Muscle of leg (tissue), 16 donors: ENCODE data around the gene CXCL8. TPM values are rescaled to one million over a fixed set of nuclear protein-coding genes. Genes with fewer than 3 reads are reported as not detected.
"Not testable (repeated sequence)": the region's sequence is repeated elsewhere in the genome, so short reads cannot be mapped to it uniquely, and the experiment has no call there.

Source experiments
- DNase-seq: peaks from one replicate; pipeline ENCODE4 v3.0.0; 2013
- H3K27ac ChIP-seq: one replicate; pipeline ENCODE4 v1.5.1; 2013; ENCODE audit warnings: mild to moderate bottlenecking, low read length, control low read depth
- H3K27me3 ChIP-seq: one replicate; pipeline ENCODE4 v1.6.1; 2013; ENCODE audit warnings: low read length; ENCODE audit not compliant: control insufficient read depth, insufficient read depth
- H3K36me3 ChIP-seq: one replicate; pipeline ENCODE4 v1.6.1; 2013; ENCODE audit warnings: low read length; ENCODE audit not compliant: control insufficient read depth, insufficient read depth
- H3K4me1 ChIP-seq: one replicate; pipeline ENCODE4 v1.6.1; 2013; ENCODE audit warnings: low read length; ENCODE audit not compliant: control insufficient read depth, insufficient read depth
- H3K4me3 ChIP-seq: one replicate; pipeline ENCODE4 v1.5.1; 2013; ENCODE audit warnings: low read length, control low read depth
- H3K9me3 ChIP-seq: replicated peaks from 2 replicates; pipeline ENCODE4 v1.6.1; 2013; ENCODE audit warnings: low read depth, low read length; ENCODE audit not compliant: control insufficient read depth
- WGBS: methylation state at CpG from one replicate; pipeline ENCODE4 v1.1.5; 2013; ENCODE audit warnings: missing lambda C conversion rate; ENCODE audit not compliant: insufficient coverage; 5-methylcytosine and 5-hydroxymethylcytosine counted together
- long read RNA-seq, 11 donors: transcript quantifications; one replicate each; lab custom pipeline, GENCODE V29; 2026
- polyA plus RNA-seq, 8 donors: library from polyadenylated mRNA; unstranded; fragments of 120-200 nt; gene quantifications; one replicate each; pipeline versions ENCODE4 v1.2.1 to v1.2.3, GENCODE V29; 2013; ENCODE audit warnings: inconsistent platforms in 1 of 8, low replicate concordance in 1 of 8; ENCODE audit not compliant: insufficient read length in 8 of 8, insufficient read depth in 1 of 8
- total RNA-seq: library from RNA; stranded (reverse); fragments of 120-200 nt; gene quantifications from one replicate; pipeline ENCODE4 v1.2.4, GENCODE V29; 2013

Gene CXCL8
- total RNA-seq (4.0 TPM), polyA plus RNA-seq (10 to 100 TPM in 1 of 8 donors, 1 to 10 TPM in 7; 1.2 to 10.7 (median 3.2) TPM)
- long read RNA-seq, donor 1, partial matches to known transcripts: 0 of 1 reads
- long read RNA-seq, donor 1, other reads (novel, unspliced or antisense): 0 of 1 reads
- long read RNA-seq, donor 2: 0 reads
- long read RNA-seq, donor 3: 0 reads
- long read RNA-seq, donor 4, partial matches to known transcripts: 12 of 15 reads
- long read RNA-seq, donor 4, other reads (novel, unspliced or antisense): 0 of 15 reads
- long read RNA-seq, donor 5: 0 reads
- long read RNA-seq, donor 6, partial matches to known transcripts: 0 of 1 reads
- long read RNA-seq, donor 6, other reads (novel, unspliced or antisense): 0 of 1 reads
- long read RNA-seq, donor 7: 0 reads
- long read RNA-seq, donor 8, partial matches to known transcripts: 0 of 1 reads
- long read RNA-seq, donor 8, other reads (novel, unspliced or antisense): 0 of 1 reads
- long read RNA-seq, donor 9, partial matches to known transcripts: 0 of 3 reads
- long read RNA-seq, donor 9, other reads (novel, unspliced or antisense): 0 of 3 reads
- long read RNA-seq, donor 10, transcript CXCL8-201 (4 exons, 1,705 nt): major isoform, 6 of 6 reads
- long read RNA-seq, donor 10, partial matches to known transcripts: 0 of 6 reads
- long read RNA-seq, donor 10, other reads (novel, unspliced or antisense): 0 of 6 reads
- long read RNA-seq, donor 11, partial matches to known transcripts: 0 of 1 reads
- long read RNA-seq, donor 11, other reads (novel, unspliced or antisense): 0 of 1 reads

DNA sequence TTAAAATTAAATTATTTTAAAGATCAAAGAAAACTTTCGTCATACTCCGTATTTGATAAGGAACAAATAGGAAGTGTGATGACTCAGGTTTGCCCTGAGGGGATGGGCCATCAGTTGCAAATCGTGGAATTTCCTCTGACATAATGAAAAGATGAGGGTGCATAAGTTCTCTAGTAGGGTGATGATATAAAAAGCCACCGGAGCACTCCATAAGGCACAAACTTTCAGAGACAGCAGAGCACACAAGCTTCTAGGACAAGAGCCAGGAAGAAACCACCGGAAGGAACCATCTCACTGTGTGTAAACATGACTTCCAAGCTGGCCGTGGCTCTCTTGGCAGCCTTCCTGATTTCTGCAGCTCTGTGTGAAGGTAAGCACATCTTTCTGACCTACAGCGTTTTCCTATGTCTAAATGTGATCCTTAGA, at the start of gene CXCL8:
Gene CXCL8, plus strand, starts transcription at position 217 of the 426 bp plus-strand sequence. Its CDS starts 90 bp downstream, at position 307.
- WGBS: 23% methylated on average over 3 of the region's 7 CpGs
- H3K36me3 ChIP-seq: no peaks in the 10 kb centered on the region
- H3K4me3 ChIP-seq: no peak within 1 kb of the TSS
- DNase-seq: peak; percentile 83
- no peaks in the 10 kb centered on the region for H3K27me3 ChIP-seq
- no peaks in the 10 kb centered on the region for H3K4me1 ChIP-seq
- no peaks in the 10 kb centered on the region for H3K9me3 ChIP-seq
- no peak within 1 kb of the TSS for H3K27ac ChIP-seq

DNA sequence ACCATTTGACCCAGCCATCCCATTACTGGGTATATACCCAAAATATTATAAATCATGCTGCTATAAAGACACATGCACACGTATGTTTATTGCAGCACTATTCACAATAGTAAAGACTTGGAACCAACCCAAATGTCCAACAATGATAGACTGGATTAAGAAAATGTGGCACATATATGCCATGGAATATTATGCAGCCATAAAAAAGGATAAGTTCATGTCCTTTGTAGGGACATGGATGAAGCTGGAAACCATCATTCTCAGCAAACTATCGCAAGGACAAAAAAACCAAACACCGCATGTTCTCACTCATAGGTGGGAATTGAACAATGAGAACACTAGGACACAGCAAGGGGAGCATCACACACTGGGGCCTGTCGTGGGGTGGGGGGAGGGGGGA, 49.2 kb upstream of the CXCL8 start:
- not testable (repeated sequence) for DNase-seq, H3K27me3 ChIP-seq

DNA sequence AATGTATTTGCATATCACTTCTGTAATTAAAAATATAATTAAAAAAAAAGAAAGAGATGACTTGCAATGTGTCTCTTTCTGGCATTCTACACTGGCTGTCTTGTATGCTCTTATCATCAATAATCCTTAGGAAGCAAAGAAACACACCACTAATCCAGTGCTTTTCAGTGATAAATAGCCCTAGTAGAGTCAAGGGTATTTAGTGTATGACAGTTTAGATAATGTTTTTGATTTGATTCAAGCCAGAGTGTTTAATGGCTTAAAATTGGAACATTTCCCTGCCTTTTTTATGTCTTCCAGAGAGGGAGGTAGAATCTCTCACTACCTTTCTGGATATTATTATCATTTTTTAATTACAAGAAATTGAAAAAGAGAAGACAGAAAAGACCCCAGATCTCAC, 48.6 kb upstream of the CXCL8 start:
- Histone ChIP-seq H3K9me3 (no peaks in the 10 kb centered on the region), H3K4me3 (no peak overlapping the region), H3K27ac (no peak overlapping the region), H3K36me3 (no peaks in the 10 kb centered on the region), H3K4me1 (no peaks in the 10 kb centered on the region), H3K27me3 (no peaks in the 10 kb centered on the region)
- no peak for DNase-seq

More for the DNA sequence above, 49.2 kb upstream of the CXCL8 start:
- not testable (repeated sequence) for H3K27ac ChIP-seq, H3K36me3 ChIP-seq, H3K4me1 ChIP-seq, H3K4me3 ChIP-seq, H3K9me3 ChIP-seq
- no CpG with 5 or more reads among the region's 4 CpGs for WGBS

DNA sequence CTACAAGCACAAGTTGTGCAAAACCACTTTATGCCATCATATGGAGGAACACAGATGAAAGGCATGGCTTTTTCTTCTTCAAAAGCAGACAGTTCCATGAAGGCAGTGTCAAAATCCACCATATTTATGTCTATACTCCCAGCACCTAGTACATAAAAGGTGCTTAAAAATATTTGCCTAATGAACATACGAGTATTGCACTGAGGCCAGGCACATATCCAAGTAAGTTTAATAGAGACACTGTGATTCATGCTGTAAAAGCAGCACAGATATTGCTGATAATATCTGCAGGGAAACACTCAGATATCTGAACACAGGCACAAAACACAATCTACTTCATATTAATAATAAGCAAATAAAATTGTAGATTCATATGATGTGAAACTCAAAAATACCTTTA, 48.1 kb upstream of the CXCL8 start:
- H3K4me3 ChIP-seq: no peak overlapping the region
- DNase-seq: no peak
- no peaks in the 10 kb centered on the region for H3K9me3 ChIP-seq
- no CpG with 5 or more reads among the region's 1 CpG for WGBS
- no peak overlapping the region for H3K27ac ChIP-seq
- H3K27me3 ChIP-seq: no peaks in the 10 kb centered on the region
- no peaks in the 10 kb centered on the region for H3K4me1 ChIP-seq
- H3K36me3 ChIP-seq: no peaks in the 10 kb centered on the region

DNA sequence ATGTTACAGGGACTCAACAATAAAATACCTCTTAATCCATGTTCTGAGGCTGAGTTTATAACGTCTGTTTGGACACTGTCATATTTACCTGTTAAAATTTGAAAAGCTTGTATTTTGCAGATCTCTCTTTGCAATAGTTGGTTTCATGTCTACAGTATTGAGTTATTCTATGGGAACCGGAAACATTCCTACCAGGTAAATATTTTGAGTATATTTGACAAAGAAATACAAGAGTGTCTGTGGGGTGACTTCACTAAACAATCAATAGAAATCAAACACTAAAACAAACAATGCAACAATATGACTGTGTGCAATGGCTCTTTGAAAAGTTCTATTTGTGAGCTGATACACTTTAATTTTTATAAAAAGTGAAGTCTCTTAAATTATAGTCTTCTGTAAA, 47.7 kb upstream of the CXCL8 start:
- Histone ChIP-seq H3K36me3 (no peaks in the 10 kb centered on the region), H3K4me1 (no peaks in the 10 kb centered on the region), H3K27me3 (no peaks in the 10 kb centered on the region), H3K27ac (no peak overlapping the region), H3K9me3 (no peaks in the 10 kb centered on the region), H3K4me3 (no peak overlapping the region)
- DNase-seq: no peak
- WGBS: no CpG with 5 or more reads among the region's 2 CpGs

DNA sequence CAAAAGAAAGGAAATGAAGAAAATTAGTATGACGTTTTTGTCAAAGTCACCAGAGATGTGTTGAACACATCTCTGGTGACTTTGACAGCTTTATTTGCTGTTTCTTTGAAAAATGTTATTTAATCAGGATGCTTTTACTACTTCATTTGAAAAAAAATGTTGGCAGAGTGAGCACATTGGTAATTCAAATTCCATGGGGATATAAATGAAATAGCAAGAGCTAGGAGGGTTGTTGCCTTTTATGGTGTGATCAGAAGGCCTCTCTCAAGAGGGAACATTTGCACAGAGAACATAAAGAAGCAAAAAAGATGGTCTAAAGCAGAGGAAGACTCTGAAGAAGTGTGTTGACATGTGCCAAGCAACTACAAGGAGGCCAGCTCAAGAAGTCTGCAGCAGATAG, 46.6 kb upstream of the CXCL8 start:
- no peak overlapping the region for H3K27ac ChIP-seq
- H3K4me1 ChIP-seq: peaks cover 2% of the 10 kb centered on the region
- 20% methylated on average over 1 of the region's 1 CpG for WGBS
- no peak overlapping the region for H3K4me3 ChIP-seq
- H3K36me3 ChIP-seq: no peaks in the 10 kb centered on the region
- H3K9me3 ChIP-seq: no peaks in the 10 kb centered on the region
- no peak for DNase-seq
- no peaks in the 10 kb centered on the region for H3K27me3 ChIP-seq

DNA sequence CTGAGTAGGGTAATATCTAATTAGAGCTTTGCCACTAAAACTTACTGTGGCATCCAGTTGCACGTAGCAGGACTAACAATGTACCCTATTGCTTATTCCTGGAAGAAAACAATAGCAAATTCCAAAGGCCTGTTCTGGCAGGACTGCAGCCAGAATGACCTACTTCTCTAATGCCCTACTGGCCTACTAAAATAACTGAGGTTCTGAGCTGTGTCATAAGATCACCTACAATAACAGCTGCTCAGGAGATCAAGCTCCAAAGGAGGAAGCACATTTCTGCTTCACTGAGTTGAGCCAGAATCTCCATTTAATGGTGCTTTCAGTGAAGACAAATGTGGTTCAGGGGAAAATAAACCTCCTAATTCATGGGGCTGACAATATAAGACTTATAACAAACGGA, 42.2 kb upstream of the CXCL8 start:
- Histone ChIP-seq H3K4me3 (no peak overlapping the region), H3K9me3 (no peaks in the 10 kb centered on the region), H3K27me3 (no peaks in the 10 kb centered on the region), H3K4me1 (peaks cover 2% of the 10 kb centered on the region), H3K27ac (peak overlapping the region; percentile 13), H3K36me3 (no peaks in the 10 kb centered on the region)
- DNase-seq: peak; percentile 58
- no CpG with 5 or more reads among the region's 2 CpGs for WGBS

DNA sequence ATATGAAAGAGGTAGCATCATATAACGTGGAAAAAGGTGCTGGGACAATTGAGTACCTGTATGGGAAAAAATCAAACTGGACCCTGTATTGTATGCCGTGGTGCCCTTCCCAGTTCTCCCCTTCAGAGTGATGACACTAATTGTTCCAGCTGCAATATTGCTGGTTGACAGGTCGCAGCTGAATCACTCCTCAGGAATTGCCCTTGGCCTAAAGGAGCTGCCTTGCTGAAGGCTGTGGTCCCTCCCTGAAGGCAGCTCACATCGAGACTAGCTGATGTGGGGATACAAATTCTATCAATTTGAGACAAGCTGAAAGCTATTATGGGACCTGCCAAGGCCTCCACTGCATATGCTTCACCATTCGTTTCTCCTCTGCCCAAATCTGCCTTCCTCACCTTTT, 39.3 kb upstream of the CXCL8 start:
- Histone ChIP-seq H3K27ac (no peak overlapping the region), H3K4me1 (peaks cover 2% of the 10 kb centered on the region), H3K27me3 (no peaks in the 10 kb centered on the region), H3K9me3 (no peaks in the 10 kb centered on the region), H3K36me3 (no peaks in the 10 kb centered on the region), H3K4me3 (no peak overlapping the region)
- DNase-seq: no peak
- WGBS: 87% methylated on average over 3 of the region's 5 CpGs

DNA sequence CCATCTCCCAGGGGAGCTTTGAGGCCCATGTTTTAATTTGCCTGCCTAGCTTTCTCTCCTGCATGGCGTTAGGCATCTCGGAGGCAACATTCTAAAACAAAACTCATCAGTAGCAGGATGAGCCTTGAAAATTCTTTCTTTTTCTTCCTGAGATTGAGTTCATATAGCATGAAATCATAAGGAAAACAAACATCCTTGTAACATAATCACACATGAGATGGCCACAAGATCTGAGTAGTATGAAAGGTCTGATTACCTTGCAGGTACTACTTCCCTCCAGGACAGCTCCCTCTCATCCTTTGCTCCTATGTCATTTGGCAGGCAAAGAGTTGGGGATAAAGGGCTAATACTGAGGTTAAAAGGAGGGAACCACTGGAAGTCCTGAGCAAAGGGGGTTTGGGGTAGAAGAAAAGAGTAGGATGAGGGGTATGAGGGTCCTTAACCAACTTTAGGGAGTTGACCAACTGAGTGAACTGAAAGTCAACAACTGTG, 37.5 kb upstream of the CXCL8 start:
- Histone ChIP-seq H3K27me3 (no peaks in the 10 kb centered on the region), H3K27ac (no peak overlapping the region), H3K9me3 (no peaks in the 10 kb centered on the region), H3K4me1 (peaks cover 2% of the 10 kb centered on the region), H3K36me3 (no peaks in the 10 kb centered on the region), H3K4me3 (no peak overlapping the region)
- no peak for DNase-seq
- no CpG with 5 or more reads among the region's 2 CpGs for WGBS

DNA sequence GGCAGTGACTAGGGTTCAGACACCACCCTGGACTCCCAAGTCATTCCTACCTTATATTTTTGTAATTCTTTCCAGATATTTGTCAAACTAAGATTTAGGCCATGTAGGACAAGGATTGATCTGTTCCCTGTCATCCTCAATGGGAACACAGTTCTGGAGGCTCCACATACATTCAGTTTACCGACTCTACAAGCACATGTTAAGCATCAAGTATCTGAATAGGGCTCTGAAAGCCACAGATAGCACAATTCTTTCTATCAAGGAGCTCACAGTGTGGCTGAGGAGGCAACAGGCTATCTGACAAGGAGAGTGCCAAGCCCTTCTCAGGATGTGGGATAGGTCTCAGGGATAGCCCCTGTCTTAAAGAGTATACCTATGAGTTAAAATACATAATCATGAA, 37.0 kb upstream of the CXCL8 start:
- Histone ChIP-seq H3K27me3 (no peaks in the 10 kb centered on the region), H3K27ac (no peak overlapping the region), H3K4me1 (no peaks in the 10 kb centered on the region), H3K9me3 (no peaks in the 10 kb centered on the region), H3K4me3 (no peak overlapping the region), H3K36me3 (no peaks in the 10 kb centered on the region)
- no peak for DNase-seq
- no CpG with 5 or more reads among the region's 1 CpG for WGBS
